Measurements from ENCODE around the gene SLC22A2.
"Not testable (repeated sequence)": the region's sequence is repeated elsewhere in the genome, so short reads cannot be mapped to it uniquely, and the experiment has no call there.

The SLC22A2 gene

DNA sequence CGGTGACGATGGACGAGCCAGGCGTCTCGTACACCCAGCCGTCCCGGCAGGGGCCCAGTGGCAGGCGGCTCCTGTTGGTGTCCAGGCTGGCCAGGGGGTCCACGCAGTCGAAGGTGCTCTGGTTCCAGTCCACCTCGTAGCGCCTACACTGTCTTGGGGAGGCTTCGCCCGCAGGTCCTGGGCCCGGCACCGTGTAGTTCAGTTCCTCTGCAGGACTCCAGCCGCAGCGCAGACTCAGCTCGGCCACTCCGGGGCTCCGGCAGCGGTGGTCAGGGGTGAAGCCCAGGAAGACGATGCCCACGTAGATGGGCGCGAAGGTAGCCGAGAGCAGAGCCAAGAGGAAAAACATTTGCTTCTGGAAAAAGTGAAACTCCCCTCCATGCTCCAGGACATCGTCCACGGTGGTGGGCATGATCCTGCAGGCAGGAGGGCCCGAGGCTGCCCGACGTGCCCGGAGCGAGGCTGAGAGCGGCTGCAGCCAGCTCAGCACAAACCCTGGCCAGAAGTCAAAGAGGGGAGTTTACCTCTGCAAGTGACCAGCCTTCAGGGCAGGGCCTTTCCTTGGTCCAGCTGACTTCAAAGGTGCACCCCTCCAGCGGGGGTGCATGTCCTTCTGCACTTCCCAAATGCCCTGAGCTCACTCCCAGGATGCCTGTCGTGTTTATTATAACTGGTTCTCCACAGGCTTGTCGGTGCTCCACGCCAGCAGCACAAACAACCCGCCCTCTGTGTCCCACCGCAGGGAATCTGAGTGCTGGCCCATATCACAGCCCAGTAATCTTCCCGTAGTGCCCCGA is at the start of gene SLC22A2:
TSS of gene SLC22A2 (minus strand) at position 476 of the 797 bp plus-strand sequence. CDS start at position 412, 64 bp downstream.
- no peak for DNase-seq

DNA sequence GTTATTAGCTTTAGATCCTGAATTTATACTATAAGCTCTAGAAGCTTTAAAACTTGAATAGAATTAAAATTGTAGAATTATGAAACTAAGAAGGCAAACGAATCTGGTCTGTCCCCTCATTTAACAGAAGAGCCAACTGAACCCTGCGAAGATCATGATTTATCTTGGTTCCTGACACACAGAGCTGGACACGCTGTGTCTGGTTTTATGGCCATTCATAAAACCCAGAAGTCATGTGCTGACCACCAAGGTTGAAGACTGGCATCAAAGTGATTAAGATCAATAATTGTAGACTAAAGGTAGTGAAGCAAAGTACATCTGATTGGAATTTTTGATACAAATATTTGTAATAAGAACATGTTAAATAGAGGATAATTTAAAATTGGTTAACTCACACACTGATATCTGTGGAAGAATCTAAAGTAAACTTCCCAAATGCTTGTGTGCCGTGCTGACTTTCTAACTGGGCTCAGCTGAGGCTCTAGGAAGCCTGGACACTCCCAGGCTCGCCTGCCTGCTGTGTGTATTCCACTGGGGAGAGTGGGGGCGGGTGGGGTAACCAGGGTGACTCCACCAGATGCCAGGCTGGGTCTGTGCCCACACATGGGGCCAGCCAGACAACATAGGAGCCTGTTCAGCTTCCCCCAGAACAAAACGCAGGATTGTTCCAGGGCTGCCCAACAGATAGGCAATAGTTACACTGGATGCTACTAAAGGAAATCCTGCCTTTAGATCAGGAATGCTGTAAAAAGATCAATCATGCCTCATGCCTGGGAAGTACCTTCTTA is 47.5 kb upstream of the SLC22A2 start:
- DNase-seq = no peak

DNA sequence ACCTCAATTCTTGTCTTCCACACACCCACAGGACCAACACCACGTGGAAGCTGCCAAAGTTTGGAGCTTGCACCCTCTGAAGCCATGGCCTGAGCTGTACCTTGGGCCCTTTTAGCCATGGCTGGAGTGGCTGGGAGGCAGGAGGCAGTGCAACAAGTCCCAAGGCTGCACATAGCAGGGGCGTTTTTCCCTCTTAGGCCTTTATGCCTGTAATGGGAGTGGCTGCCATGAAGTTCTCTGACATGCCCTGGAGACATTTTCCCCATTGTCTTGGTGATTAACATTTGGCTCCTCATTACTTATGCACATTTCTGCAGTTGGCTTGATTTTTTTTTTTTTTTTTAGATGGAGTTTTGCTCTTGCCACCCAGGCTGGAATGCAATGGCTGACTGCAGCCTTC is 45.2 kb upstream of the SLC22A2 start:
- no peak for DNase-seq

DNA sequence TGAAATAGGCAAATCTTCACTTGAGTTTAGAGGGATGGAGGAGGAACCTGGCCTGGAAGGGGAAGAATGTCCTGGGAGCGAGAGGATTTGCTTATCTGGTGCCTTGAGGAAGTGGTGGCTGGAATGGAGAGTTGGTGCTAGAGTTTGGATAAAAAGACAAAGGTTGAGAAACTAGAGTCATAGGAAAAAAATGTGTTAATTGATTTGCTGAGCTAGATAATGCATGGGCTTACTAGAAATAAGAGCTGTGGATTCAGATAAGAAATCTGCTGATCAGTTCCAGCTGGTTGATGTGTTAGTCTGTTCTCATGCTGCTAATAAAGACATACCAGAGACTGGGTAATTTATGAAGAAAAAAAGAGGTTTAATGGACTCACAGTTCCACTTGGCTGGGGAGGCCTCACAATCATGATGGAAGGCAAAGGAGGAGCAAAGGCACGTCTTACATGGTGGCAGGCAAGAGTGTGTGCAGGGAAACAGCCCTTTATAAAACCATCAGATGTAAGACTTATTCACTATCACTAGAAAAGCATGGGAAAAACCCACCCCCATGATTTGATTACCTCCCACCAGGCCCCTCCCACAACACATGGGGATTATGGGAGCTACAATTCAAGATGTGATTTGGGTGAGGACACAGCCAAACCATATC is 43.9 kb upstream of the SLC22A2 start:
- not testable (repeated sequence) for DNase-seq

DNA sequence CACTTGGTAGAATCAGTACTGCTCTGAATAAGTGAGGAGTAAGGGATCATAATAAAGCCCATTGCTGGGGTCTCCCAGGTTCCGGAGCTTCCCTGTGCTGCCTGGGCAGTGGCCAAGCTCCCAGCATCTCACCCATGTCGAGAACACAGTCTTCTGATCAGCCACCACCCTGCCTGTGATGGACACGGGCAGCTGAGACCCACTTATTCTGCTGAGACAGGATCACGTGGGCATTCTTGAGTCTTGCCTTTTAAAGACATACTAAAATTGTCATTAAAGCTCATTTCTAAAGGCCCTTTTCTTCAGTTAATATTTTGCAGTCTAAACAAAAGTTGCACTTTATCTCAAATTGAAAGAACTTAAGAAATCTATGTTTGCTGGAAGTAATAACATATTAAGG is 42.7 kb upstream of the SLC22A2 start:
- DNase-seq = no peak

DNA sequence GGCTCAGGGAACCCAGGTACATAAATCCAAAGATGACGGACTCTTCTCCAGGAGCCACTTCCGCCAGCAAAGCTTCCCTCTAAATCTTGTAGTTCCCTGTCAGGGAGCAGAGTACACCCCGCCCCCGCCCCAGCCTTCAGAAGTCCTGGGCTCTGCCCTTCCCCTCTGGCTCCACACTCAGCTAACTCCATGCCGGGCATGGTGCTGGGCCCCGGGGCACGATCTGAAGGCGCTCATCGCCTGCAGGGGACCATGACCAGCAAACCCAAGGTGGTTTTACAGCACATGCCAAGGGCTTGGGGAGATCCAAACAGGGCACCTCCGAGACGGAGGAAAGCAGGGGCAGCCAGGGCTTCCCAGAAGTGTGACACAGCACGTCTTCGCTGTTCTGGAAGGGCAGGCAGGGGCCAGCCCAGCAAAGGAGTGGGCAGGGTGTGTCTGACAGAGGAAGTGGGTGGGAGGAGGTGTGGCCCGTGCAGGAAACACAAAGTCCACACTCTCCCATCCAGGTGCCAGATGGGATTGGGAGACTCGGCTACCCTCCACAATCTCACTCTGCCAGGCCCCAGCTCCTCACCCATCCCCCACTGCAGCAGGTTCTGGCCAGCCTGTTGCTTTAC is 41.6 kb upstream of the SLC22A2 start:
- no peak for DNase-seq

DNA sequence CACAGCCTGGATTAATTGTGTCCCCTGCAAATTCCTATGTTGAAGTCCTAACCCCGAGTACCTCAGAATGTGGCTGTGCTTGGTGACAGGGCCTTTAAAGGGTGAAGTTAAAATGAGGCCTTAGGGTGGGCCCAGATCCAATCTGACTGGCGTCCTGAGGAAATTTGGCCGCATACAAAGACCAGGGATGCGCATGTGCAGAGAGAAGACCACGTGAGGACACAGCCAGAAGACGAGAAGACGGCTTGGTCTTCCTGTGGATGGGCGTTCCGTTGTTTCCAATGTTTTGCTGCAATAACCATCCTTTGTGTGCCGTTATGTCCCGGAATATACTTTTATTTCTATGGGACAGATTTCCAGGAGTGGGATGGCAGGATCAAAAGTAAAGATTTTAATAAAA is 40.9 kb upstream of the SLC22A2 start:
- no peak for DNase-seq

DNA sequence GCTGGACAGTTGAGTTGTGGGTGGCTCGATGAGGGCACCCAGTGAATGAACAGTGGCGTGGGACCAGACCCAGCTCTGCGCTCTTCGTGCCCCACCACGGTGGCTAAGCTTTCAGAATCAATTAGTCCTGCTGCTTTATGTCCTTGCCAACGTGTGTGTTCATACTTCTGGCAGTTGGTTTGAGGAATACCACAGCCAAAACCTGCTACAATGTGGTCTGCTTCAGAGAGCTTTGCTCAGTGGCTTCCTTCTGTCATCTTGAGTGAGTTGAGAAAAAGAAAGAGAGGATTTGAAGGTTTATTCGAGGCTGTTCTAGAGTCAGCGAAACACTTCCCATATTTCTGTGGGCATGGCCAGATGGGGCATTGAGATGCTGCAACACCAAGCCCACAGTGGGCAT is 39.5 kb upstream of the SLC22A2 start:
- no peak for DNase-seq

DNA sequence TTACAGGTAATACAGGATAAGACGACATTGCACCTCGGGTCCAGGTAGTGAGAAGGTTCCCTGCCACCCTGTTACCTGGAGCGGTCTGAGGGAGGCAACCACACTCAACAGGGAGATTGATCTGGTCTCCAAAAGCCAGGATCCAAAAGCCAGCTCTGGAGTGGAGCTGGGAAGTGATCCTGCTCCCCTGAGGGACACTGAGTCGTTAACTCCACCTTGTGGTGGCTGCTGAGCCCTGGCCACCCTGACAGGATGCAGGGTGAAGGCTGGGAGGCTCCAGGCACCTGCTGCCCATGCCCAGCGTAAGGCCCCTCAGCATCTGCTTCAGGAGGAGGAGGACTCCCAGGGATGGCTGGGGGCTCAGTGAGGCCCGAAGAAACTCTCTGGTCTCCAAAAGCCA is 38.7 kb upstream of the SLC22A2 start:
- no peak for DNase-seq

DNA sequence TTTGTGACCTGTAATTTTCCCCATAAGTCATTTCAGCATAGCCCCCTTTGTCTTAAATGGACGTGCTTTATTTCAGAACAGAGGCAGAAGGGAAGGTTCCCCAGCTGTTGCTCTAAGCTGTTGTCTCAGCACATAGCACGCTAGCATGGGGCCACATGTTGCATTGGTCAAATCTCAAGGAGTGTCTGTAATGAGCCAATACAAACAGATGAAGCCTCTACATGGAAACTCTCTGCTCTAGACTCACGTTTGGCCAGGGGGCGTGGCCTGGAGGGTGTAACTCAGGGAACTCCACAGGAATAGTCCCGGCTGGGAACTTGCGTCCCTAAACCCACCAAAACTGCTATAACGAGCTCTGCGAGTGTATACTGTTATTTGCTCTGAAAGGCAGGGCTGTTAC is 35.2 kb upstream of the SLC22A2 start:
- DNase-seq = no peak

DNA sequence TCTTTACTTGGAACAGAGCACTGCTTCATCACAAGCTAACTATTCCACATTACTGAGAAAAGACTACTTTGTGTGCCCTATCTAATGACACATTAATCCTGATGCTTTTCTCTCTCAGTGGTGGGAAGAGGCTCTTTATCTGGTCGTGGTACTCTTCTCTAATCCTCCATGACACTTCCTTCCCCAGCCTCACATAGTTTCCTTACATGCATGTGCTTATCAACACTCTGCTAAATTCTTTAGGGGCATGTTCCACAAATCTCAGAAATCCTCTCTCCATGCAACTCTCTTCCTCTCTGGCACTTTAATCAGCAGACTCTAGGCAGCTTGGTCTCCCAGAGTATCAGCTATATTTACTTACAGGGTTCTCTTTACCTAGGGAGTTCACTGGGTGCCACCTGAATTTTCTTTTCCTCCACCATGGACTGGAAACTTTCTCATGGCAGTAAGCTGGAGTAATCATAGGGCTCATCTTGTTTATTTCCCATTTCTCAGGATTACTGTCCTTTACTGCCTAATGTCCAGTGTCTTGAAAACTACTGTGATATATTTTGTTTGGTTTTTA is 27.0 kb upstream of the SLC22A2 start:
- no peak for DNase-seq

DNA sequence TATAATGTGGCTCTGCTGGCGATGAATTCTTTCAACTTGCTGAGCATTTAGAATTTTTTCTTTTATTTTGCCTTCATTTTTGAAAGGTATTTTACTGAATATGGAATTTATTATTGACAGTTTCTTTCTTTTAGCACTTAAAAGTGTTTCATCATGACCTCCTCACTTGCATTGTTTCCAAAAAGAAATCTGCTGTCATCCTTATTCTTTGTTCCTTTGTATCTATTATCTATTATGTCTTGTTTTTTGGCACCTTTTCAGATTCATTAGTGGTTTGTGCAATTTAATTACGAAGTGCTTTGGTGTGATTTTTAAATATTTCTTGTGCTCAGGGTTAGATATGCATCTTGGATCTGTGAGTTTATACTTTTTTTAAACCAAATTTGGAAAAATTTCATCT is 26.0 kb upstream of the SLC22A2 start:
- no peak for DNase-seq

DNA sequence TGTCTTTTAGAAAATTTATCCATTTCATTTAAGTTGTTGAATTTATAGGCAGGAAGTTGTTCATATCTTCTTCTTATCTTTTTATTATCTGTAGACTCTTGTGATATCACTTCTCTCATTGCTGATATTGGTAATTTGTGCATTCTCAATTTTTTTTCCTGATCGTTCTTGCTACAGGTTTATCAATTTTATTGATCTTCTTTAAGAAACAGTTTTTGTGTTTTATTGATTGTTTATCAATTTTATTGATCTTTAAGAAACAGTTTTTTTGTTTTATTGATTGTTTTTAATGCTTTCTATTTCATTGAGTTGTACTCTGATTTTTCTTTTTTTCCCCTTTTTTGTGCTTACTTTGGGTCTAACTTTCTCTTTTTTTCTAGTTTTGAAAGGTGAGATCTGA is 23.8 kb upstream of the SLC22A2 start:
- DNase-seq = no peak

DNA sequence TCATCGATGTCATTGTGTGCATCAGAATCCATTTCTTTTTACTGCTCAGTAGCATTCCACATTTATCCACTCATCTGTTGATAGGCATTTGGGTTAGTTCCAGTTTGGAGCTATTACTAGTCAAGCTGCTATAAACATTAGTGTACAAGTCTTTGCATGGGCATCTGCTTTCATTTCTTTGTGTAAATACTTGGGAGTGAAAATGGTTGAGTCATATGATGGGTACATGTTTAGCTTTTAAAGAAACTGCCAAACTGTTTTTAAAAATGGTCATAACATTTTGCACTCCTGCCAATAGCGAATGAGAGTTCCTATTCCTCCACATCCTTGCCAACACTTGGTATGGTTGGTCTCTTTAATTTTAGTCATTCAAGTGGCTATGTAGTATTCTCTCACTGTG is 21.2 kb upstream of the SLC22A2 start:
- no peak for DNase-seq

DNA sequence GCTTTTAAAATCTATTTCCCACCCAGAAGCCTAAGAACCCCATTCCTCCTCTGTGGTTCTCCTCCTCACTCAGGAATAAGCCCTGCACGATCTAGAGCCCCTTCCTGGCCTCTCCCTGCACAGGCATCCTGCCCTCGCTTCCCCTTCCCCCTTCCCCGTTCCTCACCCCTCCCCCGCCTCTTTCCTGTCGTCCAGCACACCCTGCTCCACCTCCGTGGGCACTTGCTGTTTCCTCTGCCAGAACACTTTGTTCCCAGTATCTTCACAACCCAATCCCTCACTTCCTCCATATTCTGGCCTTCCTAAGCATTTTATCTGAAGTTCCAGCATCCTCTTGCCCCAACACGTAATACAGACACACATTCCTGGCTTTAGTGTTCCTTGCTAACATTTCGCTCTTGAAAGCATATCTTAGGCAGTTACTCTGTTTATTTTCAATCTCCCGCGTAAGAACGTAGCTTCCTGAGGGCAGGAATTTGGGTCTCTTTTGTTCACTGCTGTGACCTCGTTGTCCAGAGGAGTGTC is 20.2 kb upstream of the SLC22A2 start:
- DNase-seq = no peak

DNA sequence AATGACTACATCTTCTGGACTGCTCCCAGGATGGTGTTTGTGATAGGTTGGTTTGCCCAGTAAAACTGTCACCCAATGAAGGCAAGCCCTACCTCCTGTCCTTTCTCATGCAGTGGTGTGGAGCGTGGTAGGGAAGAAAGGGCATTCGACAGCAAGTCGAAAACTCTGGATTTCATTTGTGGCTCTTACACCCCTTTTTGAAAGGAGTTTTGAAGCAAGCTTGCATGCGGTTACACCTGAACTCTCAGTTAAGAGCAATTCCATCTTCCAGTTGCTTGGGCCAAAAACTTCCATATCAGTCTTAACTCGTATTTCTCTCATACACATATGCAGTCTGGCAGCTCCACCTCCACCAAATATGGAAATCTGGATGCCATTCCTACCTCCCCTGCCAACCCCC is 19.7 kb upstream of the SLC22A2 start:
- no peak for DNase-seq

DNA sequence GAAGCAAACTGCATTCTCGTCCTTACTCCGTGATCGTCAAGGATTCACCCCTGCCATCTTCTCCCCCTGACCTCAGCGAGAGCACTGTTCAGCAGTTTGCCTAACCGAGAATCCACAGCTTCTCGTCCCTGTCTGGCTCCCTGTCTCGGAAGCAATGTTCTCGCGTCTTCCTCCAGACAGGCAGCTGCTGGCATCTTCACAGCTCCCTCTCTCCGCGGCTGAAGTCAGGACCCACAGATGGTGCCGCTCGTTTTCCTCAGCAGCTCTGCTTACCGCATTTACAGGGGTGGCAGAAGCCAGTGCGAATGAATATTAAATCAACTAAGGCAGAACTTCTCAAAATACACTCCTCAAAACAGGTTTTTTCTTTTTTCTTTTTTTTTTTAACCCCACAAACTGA is 18.9 kb upstream of the SLC22A2 start:
- no peak for DNase-seq

DNA sequence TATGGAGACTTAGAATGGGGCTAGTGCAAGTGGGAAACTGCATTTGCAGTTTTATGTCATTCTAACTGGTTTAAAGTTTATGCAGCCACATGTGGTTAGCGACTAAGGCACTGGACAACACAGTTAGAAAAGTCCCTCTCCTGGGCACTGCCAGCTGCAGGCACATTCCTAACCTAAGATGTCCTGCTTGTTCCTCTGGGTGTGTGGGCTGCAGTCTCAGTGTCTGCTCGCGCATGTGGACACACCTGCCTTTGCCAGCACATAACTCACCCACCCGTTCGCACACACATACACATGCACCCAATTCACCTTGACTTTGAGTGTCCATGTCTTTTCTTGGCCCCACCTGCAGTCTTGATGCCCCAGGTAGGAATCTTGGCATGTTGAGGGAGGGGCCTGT is 18.5 kb upstream of the SLC22A2 start:
- no peak for DNase-seq

DNA sequence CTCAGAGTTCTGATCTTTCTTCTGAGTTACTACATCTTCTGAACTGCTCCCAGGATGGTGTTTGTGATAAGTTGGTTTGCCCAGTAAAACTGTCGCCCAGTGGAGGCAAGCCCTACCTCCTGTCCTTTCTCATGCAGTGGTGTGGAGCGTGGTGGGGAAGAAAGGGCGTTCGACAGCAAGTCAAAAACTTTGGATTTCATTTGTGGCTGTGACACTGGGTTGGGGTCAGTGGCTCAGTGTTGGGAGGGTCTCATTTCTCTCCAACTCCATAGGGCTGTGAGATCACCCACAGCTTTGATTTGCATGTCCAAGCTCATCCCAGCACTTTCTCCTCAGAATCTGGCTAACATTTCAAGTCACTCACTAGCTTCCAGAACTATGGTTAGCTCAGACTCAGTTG is 17.5 kb upstream of the SLC22A2 start:
- no peak for DNase-seq

DNA sequence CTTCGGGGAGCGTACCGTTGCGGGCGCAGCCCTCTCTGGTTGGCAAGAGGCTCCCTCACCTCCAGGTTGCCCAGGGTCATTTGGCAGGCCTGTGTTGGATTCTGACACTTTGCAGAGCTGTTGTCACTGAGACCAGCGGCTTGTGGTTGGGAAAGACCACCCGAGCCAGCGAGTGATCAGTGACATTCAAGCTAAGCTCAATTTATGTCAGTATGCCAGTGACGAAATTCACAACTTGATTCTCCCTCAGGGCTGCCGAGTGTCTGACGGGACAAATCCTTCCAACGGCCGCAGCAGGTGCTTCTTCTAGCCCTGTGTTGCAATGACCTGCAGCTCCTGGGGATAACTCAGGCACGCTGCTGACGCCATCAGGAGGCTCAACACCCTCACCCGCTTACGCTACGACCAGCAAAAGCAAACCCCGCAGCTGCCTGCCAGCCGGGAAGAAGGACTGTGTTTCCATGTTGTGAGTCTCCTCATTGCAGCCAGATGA is 16.9 kb upstream of the SLC22A2 start:
- no peak for DNase-seq

DNA sequence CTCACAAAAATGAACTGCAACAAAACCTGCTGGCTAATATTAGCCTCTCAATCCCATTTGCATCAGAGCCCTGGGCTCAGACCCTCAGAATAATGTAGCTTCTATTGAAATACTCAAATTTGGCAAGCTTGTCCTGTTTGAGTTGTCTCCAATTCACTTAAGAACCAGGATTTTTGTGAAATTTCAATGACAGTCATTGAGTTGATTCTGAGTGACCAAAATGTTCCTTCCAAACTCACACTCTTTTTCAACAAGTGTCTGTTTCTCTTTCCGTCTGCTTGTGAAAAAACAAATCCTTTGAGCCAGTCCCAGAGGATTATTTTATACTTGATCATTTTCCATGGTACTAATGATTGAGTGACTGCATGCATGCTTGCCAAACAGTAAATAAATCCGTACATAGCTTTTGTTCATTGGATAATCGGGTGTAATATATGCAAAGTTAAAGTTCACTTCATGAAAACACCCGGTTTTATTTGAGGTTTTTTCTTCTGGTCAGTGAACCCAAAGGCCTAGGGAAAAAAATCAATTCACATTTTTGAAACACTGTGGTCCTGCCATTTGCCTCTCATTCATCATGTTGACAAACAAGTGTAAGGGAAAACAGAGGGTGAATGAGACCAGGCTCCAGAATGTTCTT is 16.4 kb upstream of the SLC22A2 start:
- DNase-seq = no peak

DNA sequence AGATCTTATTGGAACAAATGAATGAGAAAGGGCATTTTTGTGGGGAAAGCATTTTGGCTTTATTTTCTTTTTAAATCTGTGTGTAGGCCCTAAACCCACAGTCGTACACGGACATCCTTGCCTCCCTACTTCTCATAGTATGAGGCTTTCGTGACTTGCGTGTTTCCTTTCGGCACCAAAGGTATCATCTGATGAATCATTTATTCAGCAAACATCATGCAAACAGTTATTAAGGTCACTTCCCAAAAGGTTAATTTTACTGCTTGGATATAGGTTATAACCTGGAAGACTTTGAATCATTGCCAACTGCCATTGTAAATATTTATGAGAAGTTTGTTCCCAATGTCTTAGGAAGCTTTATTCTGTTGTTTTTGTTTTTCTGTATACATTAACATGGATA is 15.1 kb upstream of the SLC22A2 start:
- DNase-seq = no peak

Data from NCI-H510A treated with DMSO at 0.1 percent for 48 hours (cell line).